HG02938 (cell line): Measurements from ENCODE around the gene ST6GAL1.
A peak's percentile ranks its signal among the peaks of the same experiment; 100 is the strongest.
"Not testable (repeated sequence)": the region's sequence is repeated elsewhere in the genome, so short reads cannot be mapped to it uniquely, and the experiment has no call there.

Experiments used
- ATAC-seq: cut with Tn5 transposase; IDR thresholded peaks from one replicate; pipeline ENCODE4 v1.9.1; 2021; ENCODE audit warnings: mild to moderate bottlenecking, moderate library complexity; ENCODE audit not compliant: unreplicated experiment

The ST6GAL1 gene

DNA sequence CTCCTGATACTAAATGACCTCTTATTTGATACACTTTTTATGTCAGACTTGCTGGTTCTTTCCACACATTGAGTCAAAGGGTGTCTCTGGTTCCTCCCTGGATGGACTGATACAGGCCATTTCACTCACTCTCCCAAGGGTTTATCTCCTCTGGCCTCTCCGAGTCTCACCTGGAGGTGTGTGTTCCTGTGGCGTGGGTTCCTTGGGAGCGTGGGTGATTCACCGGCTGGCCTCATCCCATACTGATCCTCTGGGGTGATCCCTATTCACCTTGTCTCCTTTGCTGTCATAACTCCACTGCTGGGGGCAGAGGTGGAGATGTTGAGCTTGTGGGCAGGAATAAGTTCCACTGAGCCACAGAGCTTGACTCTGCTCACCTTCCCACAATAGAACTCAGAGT is 61.1 kb downstream of the ST6GAL1 start:
- ATAC-seq = no peak

GRCh38 chr3:186992096-186992495 is 61.8 kb downstream of the ST6GAL1 start:
- ATAC-seq = not testable (repeated sequence)

- no peak for ATAC-seq
Measured at GRCh38 chr3:186993210-186993782, 63.0 kb downstream of the ST6GAL1 start.

DNA sequence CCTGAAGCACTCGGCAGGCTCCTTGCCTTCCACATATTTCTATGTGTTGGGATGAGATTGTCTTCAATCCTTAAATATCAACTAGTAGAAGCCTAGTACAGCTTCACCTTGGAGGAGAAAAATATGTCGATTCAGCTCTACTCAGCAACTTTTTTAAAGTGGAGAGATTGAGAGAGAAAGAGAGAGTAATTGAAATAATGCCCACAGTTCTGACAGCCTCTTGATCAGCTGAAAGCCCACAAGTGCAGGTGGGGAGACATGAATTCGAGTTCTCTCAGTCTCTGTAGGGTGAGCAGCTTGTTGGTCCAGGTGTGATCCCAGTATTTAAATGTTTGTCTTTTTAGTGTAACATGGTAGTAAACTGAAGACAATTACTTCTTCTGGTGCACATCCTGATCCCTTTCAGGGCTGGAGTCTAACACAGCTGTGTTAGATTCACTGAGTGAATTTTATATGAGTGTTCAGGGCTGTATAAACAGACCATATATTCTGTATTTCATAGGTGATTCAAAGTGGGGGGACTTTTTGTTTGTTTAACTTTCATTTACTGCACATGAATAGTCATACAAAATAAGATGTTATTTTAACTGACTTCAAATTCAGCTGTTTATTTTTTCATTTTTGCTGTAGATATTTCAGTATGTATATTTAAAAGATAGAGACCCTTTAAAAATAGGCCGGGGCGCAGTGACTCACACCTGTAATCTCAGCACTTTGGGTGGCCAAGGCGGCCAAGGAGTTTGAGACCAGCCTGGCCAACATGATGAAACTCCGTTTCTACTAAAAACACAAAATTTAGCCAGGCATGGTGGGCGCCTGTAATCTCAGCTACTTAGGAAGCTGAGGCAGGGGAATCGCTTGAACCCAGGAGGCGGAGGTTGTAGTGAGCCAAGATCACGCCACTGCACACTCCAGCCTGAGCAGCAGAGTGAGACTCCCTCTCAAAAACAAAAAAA is 64.0 kb downstream of the ST6GAL1 start:
- no peak for ATAC-seq

- ATAC-seq = no peak
Measured at GRCh38 chr3:186996356-186996755, 66.0 kb downstream of the ST6GAL1 start.

DNA sequence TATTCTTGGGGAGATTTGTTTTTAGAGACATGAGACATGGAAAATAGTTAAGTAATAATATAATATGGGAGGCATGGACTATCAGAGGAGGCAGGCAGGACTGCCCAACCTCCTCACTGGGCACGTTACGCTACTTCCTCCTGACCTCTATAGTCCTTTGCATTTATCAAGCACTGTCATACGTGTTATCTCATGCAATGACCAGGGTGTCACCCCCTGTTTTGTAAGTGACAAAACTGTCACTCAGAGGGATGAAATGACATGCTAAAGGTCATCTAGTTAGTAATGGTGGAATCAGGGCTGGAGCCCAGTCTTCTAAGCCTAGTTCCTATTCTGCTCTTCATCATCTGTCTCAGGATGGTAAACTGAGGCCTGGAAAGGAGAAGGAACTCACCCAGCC is 66.7 kb downstream of the ST6GAL1 start:
- no peak for ATAC-seq

DNA sequence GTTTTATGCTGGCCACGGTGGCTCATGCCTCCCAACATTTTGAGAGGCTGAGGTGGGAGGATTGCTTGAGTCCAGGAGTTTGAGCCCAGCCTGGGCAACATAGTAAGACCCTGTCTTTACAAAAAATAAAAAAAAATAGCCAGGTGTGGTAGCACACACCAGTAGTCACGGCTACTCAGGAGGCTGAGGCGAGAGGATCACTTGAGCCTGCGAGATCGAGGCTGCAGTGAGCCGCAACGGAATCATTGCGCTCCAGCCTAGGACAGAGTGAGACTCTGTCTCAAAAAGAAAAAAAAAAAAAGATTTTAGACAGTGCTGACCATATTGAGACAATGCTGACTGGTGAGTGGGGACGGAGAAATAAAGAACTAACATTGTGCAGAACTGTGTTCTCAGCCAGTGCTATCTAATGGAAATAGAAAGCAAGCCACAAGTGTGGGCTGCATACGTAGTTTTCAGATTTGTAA is 67.2 kb downstream of the ST6GAL1 start:
- peak; percentile 34 for ATAC-seq

- no peak for ATAC-seq
Measured at GRCh38 chr3:186998937-186999368, 68.6 kb downstream of the ST6GAL1 start.

DNA sequence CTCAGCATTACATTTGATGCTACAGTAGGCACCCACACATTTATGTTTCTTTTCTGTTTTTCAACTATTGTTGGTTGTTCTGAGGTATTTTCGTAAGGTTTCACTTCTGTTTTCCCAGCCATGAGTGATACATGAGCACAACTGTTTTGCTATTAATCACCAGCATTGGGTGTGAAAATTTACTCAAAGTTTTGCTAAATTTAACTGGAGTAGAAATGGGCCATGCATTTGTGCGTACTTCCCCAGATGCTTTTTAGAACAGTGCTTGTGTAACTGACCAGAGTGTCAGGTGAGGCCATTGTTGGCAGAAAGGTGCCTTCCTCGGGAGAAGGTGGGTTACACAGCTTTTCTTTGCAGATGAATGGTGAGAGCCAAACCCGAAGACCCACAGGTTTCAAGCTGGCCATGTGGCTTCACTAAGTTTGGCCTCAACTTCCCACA is 70.4 kb downstream of the ST6GAL1 start:
- peak; percentile 75 for ATAC-seq

DNA sequence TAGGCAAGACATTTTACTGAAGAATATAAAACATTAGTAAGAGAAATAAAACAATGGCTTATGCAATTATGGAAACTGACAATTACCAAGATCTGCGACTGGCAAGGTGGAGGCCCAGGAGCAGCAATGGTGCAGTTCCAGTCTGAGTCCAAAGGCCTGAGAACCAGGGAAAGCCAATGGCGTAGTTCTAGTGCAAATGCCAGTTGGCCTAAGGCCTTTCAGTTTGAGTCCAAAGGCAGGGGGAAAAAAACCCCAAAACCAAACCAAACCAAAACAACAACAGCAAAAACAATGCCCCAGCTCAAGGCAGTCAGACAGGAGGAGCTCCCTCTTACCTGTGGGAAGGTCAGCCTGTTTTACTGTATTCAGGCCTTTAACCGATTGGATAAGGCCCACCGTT is 72.6 kb downstream of the ST6GAL1 start:
- no peak for ATAC-seq

DNA sequence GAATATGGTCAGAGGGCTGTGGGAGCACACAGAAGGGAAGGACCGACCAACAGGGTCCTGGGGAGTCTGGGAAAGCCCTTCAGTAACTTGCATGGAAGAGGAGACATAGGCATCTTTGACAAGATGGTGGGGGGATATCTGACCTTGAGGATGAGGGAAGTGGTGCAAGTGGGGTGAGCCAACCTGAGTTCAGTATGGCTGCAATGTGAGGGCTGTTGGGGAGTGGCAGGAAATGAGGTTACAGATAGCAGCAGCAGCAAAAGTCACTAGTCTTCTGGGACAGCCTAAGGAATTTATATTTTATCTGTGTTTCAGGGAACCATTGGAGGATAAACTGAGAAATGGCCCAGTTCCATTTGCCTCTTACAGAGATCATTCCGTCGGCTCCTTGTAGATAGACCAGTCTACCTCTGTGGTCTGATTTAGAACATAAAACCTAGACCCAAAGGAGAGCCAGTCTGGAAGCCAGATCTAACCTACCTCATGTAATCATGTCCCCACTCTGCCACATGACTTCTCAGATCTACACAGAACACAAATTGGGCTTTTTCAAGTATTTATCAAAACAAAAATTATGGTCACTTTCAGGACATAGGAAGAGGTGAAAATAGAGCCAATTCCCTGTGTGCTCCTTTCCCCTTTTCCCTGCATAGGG is 75.6 kb downstream of the ST6GAL1 start:
- ATAC-seq = no peak

DNA sequence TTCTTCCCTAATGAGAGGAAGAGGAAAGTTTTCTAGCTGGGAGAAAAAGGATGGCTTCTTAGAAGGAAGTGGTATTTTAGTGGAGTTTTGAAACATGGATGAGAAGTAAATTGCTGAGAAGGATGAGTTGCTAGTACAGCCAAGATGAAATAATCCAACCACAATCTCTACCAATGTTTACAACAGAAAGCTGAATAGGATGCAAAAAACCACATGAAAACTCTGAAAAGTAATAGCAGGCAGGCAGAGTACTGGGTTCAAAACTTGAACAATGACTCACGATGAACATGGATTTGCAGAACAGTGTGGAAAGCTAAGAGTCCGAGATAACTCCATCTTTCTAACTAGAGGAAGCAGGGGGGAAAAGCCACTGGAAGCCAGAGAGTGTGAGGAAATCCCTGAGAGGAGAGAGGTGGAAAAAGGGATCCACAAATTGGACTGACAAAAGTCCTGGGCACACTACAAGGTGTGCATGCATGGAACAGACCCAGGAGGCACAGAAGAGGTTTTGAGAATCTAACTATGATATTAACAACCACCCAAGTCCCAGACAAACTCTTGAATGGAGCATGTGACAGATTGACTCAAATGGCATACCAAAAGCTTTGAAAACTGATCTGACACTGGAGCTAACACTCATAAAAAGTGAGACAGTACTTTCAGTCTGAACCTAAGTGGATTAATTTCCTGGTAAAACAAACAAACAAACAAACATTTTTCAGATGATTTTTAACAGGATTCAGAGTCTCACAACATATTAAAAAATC is 76.7 kb downstream of the ST6GAL1 start:
- ATAC-seq = no peak

DNA sequence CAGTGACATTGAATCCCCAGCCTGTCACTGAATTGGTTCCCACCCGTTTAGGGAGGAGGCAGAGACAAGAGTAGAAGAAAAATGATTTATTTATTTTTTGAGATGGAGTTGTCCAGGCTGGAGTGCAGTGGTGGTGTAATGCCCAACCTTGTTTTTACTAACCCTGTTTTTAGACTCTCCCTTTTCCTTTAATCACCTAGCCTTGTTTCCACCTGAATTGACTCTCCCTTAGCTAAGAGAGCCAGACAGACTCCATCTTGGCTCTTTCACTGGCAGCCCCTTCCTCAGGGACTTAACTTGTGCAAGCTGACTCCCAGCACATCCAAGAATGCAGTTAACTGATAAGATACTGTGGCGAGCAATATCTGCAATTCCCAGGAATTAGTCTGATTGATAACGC is 80.1 kb downstream of the ST6GAL1 start:
- not testable (repeated sequence) for ATAC-seq

DNA sequence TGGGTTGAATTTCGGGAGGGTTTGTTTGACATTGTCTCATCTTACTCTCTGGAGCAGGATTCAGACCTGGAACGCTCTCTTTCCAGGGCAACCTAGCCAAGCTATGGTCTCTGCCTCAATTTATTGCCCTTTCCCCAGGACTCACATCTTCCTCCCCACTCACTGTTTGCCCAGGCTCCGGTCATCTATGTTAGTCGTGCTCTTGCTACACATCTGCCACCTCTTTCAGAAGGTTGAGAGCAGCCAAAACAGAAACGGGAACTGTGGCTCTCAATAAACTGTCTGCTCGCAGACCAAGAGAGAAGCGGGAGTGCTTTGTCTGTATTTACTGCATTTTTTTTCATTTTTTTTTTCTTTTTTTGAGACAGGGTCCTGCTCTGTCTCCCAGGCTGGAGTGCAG is 81.6 kb downstream of the ST6GAL1 start:
- peak; percentile 55 for ATAC-seq

- no peak for ATAC-seq
Measured at GRCh38 chr3:187012609-187013051, 82.3 kb downstream of the ST6GAL1 start.

GRCh38 chr3:187013159-187013716 is 82.9 kb downstream of the ST6GAL1 start:
- no peak for ATAC-seq

GRCh38 chr3:187014417-187014864 is 84.1 kb downstream of the ST6GAL1 start:
- no peak for ATAC-seq

DNA sequence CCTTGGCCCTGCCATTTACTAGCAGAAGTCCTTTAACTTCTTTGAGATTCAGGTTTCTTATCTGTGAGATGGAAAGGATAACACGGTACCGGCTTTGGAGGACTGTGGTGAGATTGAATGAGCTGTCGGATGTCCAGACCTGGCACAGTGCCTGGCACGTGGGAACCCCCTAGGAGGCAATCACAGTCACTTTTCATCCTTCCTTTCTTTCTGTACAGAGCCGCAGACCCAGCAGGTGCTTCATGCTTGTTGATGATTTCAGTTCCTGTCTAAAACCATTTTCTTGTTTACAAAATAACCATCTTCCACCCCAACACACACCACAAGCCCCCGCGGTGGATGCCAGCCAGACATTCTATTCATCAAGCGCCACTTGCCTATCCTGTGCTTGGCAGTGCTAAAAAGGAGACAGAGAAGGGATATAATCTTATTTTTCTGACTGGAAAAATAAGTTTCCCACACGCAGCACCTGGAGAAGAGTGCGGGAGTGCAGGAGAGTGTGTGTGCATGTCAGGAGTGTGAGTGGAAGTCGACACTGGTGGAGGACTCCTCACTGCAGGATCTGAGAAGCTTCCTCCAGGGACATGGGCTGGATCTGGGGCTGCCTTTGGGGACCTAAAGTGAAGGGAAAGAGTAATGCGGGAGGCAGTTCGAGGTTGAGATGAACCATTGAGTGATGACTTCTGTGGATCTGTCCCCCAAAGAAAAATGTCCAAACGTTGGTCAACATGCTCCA is 85.7 kb downstream of the ST6GAL1 start:
- peak; percentile 43 for ATAC-seq

DNA sequence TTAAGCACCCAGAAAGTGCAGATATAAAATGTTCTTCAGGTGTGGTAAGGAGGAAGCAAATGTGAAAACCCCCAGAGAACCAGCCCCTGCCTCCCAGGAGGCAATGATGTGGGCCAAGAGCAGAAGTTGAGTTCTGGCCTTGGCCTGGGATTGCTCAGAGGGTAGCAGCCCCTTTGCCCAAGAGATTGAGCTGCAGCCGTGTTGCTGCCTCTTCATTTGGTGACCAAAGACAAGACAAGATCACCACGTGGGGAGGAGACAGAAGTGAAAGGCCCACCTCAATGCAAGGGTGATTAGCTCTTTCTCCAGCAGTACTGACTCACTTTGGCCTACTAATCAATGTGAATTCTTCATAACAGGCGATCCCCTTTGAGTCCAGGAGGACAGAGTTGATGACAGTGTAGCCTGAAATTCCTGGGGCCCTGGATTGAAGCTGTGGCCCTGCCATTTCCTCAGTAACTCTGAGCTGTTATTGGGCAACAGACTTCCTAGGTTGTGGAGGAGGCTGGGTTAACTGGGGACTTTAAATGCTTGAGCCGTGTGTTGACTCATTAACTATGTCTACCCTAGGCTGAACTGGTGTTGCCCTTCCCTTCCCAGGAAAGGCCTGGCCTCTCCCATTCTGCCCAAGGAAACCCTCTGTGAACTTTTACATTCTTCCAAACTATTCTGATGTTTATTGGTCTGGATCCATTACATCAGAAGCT is 86.5 kb downstream of the ST6GAL1 start:
- no peak for ATAC-seq
